GM21825 (cell line): Measurements from ENCODE around the gene ENOPH1.
"Not testable (repeated sequence)": the region's sequence is repeated elsewhere in the genome, so short reads cannot be mapped to it uniquely, and the experiment has no call there.

Source experiments
- ATAC-seq: cut with Tn5 transposase; IDR thresholded peaks from one replicate; pipeline ENCODE4 v1.9.1; 2021; ENCODE audit warnings: mild to moderate bottlenecking, moderate library complexity; ENCODE audit not compliant: unreplicated experiment

Gene ENOPH1

DNA sequence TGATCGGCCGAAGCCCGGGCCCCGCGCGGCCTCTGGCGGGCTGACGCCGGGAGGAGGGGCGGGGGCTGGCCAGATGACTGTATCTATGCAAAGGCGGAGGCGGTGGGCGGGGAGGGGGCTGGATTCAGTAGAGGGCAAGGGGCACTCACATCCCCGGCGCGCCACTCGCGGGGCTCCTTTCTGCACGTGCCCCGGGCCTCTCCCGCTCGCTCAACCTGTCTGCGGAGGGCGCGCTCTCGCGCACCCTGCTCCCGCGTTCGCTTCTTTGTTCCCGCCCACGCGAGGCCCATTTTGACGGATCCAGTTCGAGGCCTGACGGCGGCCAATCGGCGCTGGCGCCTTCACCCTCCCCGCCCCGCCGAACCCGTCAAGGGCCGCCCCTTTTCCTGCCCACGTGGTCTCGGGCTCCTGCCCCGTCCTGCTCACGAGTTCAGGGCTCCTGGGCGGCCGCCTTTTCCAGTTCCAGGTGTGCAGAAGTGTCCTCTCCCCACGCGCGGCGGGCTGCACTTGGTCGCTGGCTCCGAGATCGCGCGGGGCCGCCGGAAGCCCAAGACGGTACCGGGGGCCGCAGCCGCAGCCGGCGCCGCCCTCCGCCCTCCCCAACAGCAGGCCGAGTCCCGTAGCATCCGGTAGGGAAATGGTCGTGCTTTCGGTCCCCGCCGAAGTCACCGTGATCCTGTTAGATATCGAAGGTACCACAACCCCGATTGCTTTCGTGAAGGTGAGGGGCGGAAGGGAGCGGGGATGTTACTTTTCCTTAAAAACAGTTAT is at the start of gene ENOPH1, which contains the start of gene HNRNPDL:
Gene ENOPH1 (plus strand): TSS at position 398 of the 771 bp plus-strand sequence. CDS start 240 bp downstream, at position 638.
Gene HNRNPDL (minus strand): TSS at position 270 of the 771 bp plus-strand sequence. CDS start 772 bp downstream, outside the sequence.
- peak; percentile 70 for ATAC-seq

DNA sequence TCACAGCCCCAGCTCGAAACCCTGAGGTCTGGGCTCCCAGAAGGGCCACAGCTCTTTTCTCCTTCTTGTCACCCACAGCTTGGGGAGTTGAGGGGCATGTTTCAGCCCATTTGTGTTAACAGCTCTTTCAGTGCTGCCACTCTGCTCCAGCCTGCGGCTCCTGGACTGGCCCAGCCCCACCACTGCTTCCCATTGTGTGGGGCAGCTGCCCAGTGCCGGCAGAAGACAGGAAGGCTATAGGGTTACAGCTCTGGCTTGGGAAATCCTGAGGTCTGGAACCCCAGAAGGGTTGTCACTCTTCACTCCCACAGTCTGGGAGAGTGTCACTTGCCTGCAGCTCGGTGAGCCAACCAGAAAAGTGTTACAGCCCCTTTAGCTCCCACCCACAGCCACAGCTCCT is 49.6 kb upstream of the ENOPH1 start:
- no peak for ATAC-seq

DNA sequence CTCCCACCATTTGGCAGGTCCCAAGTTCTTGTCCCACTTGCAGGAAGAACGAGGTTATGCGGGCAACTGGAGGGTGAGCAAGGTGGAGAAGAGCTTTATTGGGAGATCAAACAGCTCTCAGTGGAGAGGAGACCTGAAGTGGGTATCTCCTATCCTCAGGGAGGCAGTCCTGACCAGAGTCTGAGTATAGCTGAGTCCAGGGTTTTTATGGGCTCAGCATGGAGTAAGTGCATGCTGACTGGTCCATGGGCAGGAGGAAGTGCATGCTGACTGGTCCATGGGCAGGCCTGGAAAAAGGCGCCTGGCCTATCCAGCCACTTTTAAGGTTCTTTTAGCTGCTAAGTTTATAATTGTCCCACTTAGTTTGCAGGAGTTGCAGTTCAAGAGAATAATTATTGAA is 49.2 kb upstream of the ENOPH1 start:
- no peak for ATAC-seq

DNA sequence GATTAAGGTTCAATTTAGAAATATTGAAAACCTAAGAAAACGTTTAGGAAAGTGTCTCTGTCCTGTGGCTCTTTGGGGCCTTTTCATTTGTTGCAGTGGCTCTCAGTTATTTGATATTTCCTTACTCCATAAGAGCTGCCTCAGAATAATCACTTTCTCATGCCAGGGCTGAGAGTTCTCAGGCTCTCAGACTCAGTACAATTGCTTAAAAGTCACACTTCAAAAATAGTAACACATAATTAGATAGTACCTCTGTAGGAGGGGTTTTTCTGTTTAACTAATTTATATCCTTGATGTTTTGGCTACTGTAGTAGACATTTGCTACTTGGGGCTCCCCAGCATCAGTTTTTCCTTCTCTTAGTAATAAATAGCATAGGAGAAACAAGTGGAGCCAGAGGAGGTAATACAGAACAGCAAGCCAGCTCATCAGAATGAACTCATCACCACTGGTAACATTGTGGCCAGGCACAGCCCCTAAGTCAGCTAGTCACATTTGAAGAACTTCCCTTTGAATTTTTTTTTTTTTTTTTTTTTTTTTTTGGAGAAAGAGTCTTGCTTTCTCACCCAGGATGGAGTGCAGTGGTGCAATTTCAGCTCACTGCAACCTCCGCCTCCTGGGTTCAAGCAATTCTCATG is 48.6 kb upstream of the ENOPH1 start:
- no peak for ATAC-seq

DNA sequence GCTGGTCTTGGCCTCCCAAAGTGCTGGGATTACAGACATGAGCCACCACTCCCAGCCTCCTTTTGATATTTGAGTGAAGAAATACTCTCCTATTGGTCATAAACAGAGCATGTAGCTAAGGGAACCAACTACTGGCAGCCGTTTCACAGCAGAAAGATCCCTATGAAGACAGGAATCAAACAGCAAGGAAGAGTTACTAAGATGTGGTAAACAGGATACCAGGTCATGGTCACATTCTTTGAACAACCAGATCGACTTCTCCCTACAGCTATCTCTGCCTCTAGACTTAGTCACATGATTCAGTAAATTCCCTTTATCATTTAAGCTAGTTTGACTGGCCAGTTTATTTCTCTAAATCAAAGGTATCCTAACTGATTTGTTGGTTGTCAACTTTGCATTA is 47.6 kb upstream of the ENOPH1 start:
- no peak for ATAC-seq

DNA sequence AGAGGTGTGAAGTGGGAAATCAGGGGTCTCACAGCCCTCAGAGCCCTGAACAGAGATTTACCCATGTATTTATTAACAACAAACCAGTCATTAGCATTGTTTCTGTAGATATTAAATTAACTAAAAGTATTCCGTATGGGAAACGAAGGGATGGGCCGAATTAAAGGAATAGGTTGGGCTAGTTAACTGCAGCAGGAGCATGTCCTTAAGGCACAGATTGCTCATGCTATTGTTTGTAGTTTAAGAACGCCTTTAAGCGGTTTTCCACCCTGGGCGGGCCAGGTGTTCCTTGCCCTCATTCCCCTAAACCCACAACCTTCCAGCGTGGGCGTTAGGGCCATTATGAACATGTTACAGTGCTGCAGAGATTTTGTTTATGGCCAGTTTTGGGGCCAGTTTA is 44.1 kb upstream of the ENOPH1 start:
- not testable (repeated sequence) for ATAC-seq

DNA sequence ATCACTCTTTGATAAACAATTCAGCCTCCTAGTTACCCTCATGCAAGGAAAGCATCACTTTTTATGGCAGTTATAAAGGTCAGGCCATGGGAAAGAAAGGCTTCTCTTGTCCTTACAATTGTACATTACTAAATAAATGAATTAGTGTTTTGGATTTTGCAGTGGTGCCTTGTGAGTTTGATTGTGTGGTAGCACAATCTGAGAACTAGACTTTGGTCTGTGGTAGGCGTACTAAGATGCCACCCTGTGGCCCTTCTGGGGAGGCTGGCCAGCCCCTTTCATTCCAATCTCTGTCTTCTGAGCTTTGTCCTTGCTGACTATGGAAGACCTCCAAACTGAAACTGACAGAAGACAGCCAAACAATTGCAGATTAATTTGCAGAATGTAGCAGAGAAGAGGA is 42.0 kb upstream of the ENOPH1 start:
- no peak for ATAC-seq

DNA sequence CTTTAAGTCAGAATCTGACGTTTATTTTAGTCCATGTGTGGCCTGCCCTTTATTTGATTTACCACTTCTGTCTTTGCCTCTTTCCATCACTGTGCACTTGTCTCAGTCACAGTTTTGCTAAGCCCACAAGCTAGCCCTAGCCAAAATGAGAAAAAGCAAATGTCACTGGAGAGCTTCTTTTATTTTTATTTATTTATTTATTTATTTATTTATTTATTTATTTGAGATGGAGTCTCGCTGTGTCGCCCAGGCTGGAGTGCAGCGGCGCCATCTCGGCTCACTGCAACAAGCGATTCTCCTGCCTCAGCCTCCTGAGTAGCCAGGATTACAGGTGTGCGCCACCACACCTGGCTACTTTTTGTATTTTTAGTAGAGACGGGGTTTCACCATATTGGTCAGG is 40.3 kb upstream of the ENOPH1 start:
- not testable (repeated sequence) for ATAC-seq

DNA sequence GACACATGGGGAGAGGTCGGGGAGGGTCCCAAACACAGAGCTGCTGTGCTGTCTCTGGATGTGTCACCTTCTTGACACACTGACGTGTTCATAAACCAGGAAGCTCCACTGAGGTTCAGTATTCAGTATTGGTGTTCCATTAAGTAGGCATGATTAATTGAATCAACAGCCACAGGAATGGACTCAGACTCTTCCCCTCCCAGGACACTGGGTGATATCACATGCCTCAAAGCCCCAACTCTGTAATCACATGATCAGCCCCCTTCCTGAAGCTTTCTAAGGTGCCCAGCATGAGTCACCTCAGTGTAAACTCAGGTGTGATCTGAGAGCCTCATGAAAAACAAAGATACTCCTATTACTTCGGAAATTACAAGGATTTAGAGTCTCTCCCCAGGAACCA is 35.5 kb upstream of the ENOPH1 start:
- ATAC-seq, result no peak

DNA sequence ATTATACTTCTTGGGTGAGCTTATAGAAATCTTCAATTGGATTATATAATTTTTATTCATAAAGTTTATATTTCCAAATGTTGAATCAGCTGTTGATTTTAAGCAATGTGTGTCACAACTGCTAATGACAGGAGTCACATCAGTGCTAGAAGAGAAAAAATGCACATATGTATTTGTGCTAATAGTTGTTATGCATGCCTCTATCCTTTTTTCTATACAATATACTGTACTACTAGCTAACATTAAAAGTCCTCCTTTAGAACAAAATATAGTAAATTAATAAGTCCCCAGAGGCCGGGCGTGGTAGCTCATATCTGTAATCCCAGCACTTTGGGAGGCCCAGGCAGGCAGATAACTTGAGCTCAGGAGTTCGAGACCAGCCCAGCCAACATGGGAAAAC is 32.9 kb upstream of the ENOPH1 start:
- no peak for ATAC-seq

DNA sequence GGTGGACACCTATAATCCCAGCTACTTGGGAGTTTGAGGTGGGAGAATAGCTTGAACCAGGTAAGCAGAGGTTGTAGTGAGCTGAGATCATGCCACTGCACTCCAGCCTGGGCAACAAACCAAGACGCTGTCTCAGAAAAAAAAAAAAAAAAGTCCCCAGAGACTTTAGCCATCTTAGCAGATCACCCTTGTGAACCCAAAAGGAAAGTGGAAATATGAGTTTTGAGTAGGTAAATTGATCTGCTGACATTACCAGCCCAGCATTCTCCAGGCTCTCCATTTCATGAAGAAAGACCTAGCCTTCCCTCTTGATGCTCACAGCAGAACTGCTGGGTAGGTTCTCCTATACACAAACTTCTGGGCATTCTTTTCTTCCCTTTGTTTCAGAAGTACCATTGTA is 32.1 kb upstream of the ENOPH1 start:
- ATAC-seq, result no peak

DNA sequence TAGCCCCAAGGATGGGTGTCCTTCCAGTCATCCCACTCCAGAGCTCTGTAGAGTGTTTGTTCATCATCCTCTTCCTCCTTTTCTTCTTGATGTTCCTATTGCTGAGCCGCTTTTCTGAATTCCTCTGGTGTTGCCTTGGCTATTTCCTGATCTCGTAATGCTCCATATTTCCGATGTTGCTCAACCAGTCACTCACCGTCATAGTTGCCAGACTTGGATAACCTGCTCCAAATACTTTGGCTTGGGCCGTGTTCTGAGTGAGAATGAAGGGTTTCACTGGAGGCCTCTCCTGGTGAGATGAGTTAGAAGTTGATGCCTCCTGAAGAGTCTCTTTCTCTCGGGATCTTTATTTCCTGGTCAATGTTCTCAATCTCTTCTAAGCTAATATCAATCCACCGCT is 28.8 kb upstream of the ENOPH1 start:
- no peak for ATAC-seq

DNA sequence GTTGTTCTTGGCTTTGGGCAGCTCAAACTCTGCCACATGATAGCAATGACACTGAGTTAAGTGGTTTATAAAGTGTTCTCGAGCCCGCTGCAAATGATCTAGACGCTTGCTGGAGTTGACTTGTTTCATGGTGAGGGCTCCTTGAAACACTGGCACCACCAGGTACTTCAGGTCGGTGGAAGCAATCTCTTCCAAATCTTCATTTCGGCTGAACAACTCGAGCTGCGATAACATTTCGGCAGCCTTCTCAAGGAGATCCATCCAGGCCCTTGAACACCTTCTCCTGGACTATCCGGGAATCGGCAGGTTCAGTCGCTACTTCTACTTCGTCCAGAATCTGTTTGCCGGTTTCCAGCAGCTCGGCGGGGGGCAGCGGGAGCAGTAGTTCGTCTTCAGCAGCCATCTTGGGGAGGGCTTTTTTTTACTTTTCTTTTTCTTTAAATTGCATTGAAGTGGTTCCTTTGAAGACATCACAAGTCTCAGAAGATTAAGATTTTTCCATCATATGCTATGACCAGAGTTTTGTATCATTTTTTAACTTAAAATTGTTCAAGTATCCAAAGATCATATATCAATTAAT is 28.1 kb upstream of the ENOPH1 start:
- ATAC-seq, result no peak

DNA sequence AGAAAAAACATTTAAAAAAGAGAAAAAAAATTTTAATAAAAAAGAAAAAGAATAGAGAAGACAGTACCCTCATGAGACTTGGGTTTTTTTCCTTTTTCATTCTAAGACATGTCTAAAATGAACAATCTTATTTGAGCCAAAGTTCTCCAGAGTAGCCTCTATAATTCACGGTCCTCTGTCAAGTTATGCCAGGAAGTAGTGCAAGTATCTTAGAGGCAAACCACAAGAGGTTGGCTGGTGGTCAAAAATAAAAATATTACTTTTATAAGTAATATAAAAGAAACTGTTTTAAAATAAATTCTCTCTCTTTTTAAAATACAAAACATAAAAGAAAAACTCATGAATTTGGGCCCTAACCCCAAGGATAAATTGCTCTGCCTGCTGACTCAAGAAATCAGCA is 26.7 kb upstream of the ENOPH1 start:
- no peak for ATAC-seq

DNA sequence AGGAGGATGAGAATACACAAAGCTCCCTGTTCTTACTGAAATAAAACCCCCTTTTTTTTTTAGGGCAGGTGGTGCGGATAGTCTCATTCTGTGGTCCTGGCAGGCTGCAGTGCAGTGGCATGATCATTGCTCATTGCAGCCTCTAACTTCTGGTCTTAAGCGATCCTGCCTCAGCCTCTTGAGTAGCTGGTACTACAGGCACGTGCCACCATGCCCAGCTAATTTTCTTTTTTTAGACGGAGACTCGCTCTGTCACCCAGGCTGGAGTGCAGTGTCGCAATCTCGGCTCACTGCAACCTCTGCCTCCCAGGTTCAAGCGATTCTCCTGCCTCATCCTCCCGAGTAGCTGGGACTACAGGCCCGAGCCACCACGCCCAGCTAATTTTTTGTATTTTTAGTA is 15.3 kb upstream of the ENOPH1 start:
- ATAC-seq, result not testable (repeated sequence)

DNA sequence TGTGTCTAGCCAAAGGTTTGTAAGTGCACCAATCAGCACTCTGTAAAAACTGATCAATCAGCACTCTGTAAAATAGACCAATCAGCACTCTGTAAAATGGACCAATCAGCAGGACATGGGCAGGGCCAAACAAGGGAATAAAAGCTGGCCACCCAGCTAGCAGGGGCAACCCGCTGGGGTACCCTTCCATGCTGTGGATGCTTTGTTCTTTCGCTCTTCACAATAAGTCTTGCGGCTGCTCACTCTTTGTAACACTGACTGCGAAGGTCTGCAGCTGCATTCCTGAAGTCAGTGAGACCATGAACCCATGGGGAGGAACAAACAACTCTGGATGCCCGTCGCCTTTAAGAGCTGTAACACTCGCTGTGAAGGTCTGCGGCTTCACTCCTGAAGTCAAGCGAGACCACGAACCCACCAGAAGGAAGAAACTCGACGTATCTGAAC is 14.4 kb upstream of the ENOPH1 start:
- ATAC-seq, result no peak

DNA sequence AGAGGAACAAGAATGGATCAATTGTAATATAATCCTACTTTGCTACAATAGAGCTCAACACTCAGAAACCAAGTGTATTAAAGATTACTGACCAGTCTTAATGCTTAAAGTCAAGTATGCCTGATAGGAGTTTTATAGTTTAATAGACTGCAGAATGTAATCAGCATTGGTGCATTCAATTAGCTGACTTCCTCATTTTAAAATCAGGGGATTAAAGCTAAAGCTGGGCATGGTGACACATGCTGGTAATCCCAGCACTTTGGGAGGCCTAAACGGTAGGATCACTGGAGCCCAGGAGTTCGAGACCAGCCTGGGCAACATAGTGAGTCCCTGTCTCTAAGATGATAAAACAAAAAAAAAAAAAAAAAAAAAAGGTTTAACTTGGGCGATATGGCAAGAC is 10.9 kb upstream of the ENOPH1 start:
- no peak for ATAC-seq

DNA sequence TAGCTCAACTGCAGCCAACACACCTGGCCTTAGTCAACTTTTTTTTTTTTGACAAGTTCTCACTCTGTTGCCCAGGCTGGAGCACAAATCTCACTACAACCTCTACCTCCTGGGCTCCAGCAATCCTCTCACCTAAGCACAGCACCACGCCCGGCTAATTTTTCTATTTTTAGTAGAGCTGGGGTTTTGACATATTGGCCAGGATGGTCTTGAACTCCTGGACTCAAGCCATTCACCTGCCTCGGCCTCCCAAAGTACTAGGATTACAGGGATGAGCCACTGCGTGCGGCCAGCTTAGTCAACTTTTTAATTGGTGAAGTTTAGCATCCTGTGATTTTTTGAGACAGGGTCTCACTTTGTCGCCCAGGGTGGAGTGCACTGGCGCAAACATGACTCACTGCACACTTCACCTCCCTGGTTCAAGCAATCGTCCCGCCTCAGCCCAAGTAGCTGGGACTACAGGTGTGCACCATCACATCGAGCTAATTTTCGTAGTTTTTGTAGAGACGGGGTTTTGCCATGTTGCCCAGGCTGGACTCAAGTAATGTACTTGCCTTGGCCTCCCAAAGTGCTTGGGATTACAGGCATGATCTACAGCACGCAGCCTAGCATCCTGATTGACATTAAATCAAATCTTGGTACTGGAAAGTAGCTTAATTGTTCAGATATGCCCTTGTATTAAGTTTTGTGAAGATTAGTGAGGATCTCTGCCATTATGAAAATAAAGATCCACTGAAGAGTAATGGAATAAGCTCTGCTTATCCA is 8.4 kb upstream of the ENOPH1 start:
- no peak for ATAC-seq

DNA sequence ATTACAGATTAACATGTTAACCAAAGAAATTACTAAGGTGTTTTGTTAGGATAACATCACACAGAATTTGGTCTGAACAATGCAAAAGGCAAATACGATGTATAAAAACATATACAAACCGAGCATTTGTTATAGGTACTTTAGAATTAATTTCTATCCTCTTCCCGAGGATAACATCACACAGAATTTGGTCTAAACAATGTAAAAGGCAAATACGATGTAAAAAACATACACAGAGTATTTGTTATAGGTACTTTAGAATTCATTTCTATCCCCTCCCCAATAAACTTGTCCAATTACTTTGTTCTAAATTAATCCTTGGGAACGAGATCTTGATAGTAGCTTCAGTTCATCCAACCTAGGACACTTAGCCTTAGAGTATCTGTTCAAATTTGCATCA is 7.8 kb upstream of the ENOPH1 start:
- no peak for ATAC-seq

DNA sequence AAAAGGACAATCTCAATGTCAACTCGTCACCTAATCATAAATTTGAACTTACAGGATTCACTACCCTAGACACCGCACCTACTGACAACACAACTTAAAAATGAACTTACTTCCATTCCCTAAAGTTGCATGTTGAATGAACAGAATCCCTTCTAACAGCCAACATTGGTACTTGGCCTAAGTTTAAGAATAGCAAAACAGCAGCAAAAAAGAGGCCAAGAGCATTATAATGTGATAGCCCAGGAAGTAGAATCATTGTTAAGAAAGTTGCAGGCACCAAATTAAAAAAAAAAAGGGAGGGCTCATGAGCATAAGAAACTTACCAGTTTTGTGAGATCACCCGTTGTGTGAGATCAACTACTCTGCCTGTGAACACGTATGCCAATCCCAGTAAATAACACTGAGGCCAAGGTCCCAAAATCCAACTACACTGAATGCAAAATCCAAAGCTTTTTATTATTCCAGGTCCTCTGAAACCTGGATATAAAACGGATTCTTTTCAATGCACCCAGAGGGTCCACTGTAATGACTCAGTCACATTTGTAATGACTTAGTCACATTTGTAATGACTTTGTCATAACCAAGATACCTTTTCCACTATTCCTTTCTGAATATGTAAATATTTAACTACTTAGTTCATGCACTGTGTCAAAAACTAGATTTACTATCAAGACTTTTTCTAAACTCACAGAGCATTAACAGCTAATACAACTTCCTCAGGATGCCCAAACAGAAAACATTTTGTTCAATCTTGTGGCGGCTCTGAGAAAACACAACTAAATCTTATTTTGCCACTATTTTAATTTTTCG is 6.9 kb upstream of the ENOPH1 start:
- ATAC-seq, result no peak
